ENCODE results near the gene TREML4. TPM values are rescaled to one million over a fixed set of nuclear protein-coding genes. Genes with fewer than 3 reads are reported as not detected.

The TREML4 gene
- total RNA-seq, 4 donors from 2014 or later, result not detected

- no peak for TF ChIP-seq CTCF (IDR thresholded peaks at IDR 0.05; ENCODE audit: low read depth)
These were observed 39.9 kb upstream of the TREML4 start for GRCh38 chr6:41187924-41188886.

- TF ChIP-seq CTCF (IDR thresholded peaks at IDR 0.05; ENCODE audit: low read depth), result no peak
These were observed 38.2 kb upstream of the TREML4 start for GRCh38 chr6:41189967-41190366.

- no peak for TF ChIP-seq CTCF (IDR thresholded peaks at IDR 0.05; ENCODE audit: low read depth)
These were observed 37.4 kb upstream of the TREML4 start for GRCh38 chr6:41190791-41191190.

GRCh38 chr6:41191569-41191968 is 36.6 kb upstream of the TREML4 start:
- no peak for TF ChIP-seq CTCF (IDR thresholded peaks at IDR 0.05; ENCODE audit: low read depth)

- no peak for TF ChIP-seq CTCF (IDR thresholded peaks at IDR 0.05; ENCODE audit: low read depth)
These were observed 34.9 kb upstream of the TREML4 start for GRCh38 chr6:41193171-41193734.

GRCh38 chr6:41193884-41194283 is 34.3 kb upstream of the TREML4 start:
- no peak for TF ChIP-seq CTCF (IDR thresholded peaks at IDR 0.05; ENCODE audit: low read depth)

GRCh38 chr6:41194386-41194785 is 33.8 kb upstream of the TREML4 start:
- TF ChIP-seq CTCF (IDR thresholded peaks at IDR 0.05; ENCODE audit: low read depth), result no peak

Data from subcutaneous adipose tissue (tissue), 4 donors.